Testis (tissue), 3 donors: ENCODE results near the gene GSDME. TPM values are rescaled to one million over a fixed set of nuclear protein-coding genes. Genes with fewer than 3 reads are reported as not detected.

Experiments
- DNase-seq: peaks from one replicate; pipeline ENCODE4 v3.0.0-alpha.2; 2019
- H3K27ac ChIP-seq, 2 donors: fragments of 200-600 bp; sonication (generic); one replicate each; pipeline ENCODE4 v1.5.1; 2019
- H3K27me3 ChIP-seq: fragments of 200-600 bp; sonication (generic); one replicate; pipeline ENCODE4 v1.5.1; 2019
- H3K36me3 ChIP-seq: fragments of 200-600 bp; sonication (generic); one replicate; pipeline ENCODE4 v1.5.1; 2017; ENCODE audit warnings: low read depth; ENCODE audit errors: missing control alignments
- H3K4me1 ChIP-seq: fragments of 200-600 bp; sonication (generic); one replicate; pipeline ENCODE4 v1.5.1; 2019
- H3K4me3 ChIP-seq, 2 donors: fragments of 200-600 bp; sonication (generic); one replicate each; pipeline ENCODE4 v1.5.1; 2017 to 2019
- H3K9me3 ChIP-seq: fragments of 200-600 bp; sonication (generic); one replicate; pipeline ENCODE4 v1.5.1; 2017
- POLR2A ChIP-seq: fragments of 450-650 bp; IDR thresholded peaks from one replicate; pipeline ENCODE4 v1.6.1; 2017; ENCODE audit warnings: antibody characterized with exemption, mild to moderate bottlenecking, moderate library complexity
- WGBS, 2 donors: methylation state at CpG; one replicate each; pipeline ENCODE4 v1.1.5; 2018; 5-methylcytosine and 5-hydroxymethylcytosine counted together
- intact Hi-C: fragments of 100-400 bp; cut with DNase I; formaldehyde crosslinking; loops from one replicate; pipeline ENCODE4 v1.15.1; 2023; ENCODE audit warnings: low total_unique reads
- polyA plus RNA-seq: library from polyadenylated mRNA; stranded (reverse); fragments of 350-450 nt; fragmentation: Illumina TruSeq; extraction: RNeasy Lipid Tissue Mini Kit (QIAGEN cat#74804); gene quantifications from one replicate; pipeline ENCODE4 v1.2.3, GENCODE V29; 2014; ENCODE audit warnings: low read depth, low replicate concordance; ENCODE audit not compliant: insufficient read depth
- total RNA-seq, 2 donors: library from RNA; depleted of rRNA; stranded (reverse); fragments of >200 nt; gene quantifications; one replicate each; pipeline ENCODE4 v1.2.3, GENCODE V29; 2016
- TF ChIP-seq, protein P1 (sequence below), 3 experiments: fragments of 450-650 bp in 2 of 3; fragments of 200-600 bp in 1 of 3; sonication (generic) in 1 of 3; IDR thresholded peaks; one replicate each; pipeline ENCODE4 v1.5.1; 2016 to 2019; ENCODE audit warnings: antibody characterized with exemption in 3 of 3, mild to moderate bottlenecking in 2 of 3, moderate library complexity in 1 of 3

Gene GSDME
- total and polyA plus RNA-seq, 3 donors from 2014 or later = 31.8 to 59.4 (median 55.0) TPM

DNA sequence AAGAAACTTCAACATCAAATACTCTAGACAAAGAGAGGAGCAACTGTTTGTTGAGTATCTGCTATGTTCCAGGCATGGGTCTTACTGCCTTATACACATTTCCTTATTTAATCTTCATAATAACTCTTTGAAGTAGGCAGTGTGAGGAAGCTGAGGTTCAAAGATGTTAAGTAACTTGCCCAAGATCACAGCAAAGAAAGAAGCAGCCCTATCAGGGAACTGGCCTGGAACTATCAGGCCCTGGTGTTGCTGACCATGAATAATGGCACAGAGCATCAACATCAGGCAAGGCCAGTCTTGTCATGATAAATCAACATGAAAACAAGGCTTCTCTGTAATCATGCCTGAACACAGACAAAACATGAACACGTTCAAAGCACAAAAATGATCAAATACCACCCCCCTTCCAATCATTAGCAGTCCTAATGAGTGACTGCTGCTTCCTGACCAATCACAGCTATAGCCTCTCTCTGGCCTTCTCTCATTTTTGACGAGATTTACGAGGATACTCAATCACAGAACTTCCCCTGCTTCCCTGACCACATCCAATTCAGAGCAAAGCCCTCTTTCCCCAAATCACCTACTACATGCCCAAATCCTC lies 2.3 kb downstream of the GSDME start:
- TF ChIP-seq POLR2A = no peak
- TF ChIP-seq, protein P1, sequence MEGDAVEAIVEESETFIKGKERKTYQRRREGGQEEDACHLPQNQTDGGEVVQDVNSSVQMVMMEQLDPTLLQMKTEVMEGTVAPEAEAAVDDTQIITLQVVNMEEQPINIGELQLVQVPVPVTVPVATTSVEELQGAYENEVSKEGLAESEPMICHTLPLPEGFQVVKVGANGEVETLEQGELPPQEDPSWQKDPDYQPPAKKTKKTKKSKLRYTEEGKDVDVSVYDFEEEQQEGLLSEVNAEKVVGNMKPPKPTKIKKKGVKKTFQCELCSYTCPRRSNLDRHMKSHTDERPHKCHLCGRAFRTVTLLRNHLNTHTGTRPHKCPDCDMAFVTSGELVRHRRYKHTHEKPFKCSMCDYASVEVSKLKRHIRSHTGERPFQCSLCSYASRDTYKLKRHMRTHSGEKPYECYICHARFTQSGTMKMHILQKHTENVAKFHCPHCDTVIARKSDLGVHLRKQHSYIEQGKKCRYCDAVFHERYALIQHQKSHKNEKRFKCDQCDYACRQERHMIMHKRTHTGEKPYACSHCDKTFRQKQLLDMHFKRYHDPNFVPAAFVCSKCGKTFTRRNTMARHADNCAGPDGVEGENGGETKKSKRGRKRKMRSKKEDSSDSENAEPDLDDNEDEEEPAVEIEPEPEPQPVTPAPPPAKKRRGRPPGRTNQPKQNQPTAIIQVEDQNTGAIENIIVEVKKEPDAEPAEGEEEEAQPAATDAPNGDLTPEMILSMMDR (IDR thresholded peaks at IDR 0.05) = no peak
- Histone ChIP-seq H3K9me3 (no peaks in the 10 kb centered on the region), H3K36me3 (no peaks in the 10 kb centered on the region), H3K4me3 (no peak overlapping the region), H3K4me1 (peaks cover 30% of the 10 kb centered on the region), H3K27ac (peak overlapping the region in 1 of 2 donors; percentile 44), H3K27me3 (no peaks in the 10 kb centered on the region)
- WGBS, 2 donors = 40 to 72% methylated on average over 3 of the region's 3 CpGs
- DNase-seq = no peak
- intact Hi-C loops = no loop called here

DNA sequence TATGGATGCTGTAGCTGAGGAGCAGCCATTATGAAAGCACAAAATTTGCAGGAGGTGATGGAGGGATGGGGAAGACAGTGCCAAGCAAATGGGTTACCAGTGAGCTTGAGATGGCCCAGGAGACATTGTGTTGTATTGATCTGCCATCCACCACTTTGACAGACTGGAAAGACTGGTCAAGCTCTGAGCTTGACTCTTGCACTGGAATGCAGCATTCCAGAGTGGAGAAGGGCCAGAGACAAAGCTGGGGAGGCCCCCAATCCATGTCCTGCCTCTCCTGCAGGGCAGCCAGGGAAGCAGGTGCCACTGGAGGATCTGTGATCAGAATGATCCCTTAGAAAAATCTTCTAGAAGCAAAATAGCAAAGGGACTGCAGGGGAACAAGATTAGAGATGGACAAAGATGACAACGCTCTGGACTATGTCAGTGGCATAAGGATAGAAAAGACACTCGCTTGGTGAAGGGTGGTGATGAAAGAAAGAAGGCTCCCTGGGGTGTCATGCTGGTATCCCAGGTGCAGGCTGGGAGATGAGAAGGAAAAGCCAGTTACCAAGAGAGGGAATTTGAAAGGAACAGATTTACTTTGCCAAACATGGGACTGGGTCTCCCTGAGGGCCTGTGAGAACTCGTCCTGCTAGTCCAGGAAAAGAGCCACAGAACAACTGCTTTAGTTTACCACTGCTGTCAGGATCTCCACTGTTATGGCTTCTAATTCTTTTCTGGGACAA lies 5.0 kb downstream of the GSDME start:
- Histone ChIP-seq H3K9me3 (no peaks in the 10 kb centered on the region), H3K27me3 (no peaks in the 10 kb centered on the region), H3K27ac (peak overlapping the region; percentile 42 to 56), H3K4me3 (no peak overlapping the region), H3K4me1 (peaks cover 24% of the 10 kb centered on the region), H3K36me3 (no peaks in the 10 kb centered on the region)
- DNase-seq = no peak
- 61 to 84% methylated on average over 3 of the region's 3 CpGs for WGBS, 2 donors
- no peak for TF ChIP-seq POLR2A
- TF ChIP-seq, protein P1 (IDR thresholded peaks at IDR 0.05) = no peak
- intact Hi-C loops = no loop called here

DNA sequence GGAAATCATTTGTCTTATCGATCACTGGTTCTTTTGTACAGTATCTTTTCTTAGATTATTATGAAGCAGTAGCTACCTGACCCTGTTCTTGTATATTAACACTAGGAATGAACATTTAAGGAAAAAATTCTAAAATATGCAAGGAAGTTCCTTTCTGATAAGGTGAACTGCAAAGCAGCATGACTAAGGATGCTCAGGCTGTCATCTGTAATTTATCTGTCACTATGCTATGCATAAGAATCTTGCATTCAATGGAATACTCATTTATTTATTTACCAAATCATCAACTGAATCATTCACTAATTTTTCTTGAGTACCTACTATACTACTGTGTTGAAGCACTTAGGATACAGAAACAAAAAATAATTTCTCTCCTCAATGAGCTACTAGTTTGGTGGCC lies 5.8 kb downstream of the GSDME start:
- Histone ChIP-seq H3K9me3 (no peaks in the 10 kb centered on the region), H3K36me3 (no peaks in the 10 kb centered on the region), H3K4me3 (no peak overlapping the region), H3K4me1 (peaks cover 24% of the 10 kb centered on the region), H3K27me3 (no peaks in the 10 kb centered on the region), H3K27ac (no peak overlapping the region)
- TF ChIP-seq, protein P1 (IDR thresholded peaks at IDR 0.05) = no peak
- no peak for TF ChIP-seq POLR2A
- WGBS, 2 donors = 72 to 77% methylated on average over 1 of the region's 1 CpG
- intact Hi-C loops = no loop called here
- DNase-seq = no peak

DNA sequence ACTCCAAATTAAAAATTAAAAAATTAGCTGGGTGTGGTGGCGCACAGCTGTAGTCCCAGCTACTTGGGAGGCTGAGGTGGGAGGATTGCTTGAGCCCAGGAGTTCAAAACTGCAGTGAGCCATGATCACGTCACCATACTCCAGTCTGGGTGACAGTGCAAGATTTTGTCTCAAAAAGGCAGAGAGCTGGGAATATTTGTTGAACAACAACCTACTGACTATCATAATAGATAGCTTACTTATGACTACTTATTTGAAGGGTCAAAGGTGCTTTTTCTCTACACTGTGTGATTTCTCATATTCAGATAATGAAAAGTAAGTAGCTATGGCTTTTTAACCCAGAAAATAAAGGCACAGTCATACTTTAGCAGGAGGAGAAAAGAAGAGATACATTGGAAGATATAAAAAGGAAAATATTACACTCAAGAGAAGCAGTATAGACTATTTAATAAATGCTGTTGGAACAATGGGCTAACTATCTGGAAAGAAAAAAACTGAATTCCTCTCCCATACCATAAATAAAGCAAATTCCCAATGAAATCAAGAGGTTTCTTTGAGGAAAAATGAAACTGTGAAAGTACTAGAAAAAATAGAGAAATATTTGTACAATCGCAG lies 6.7 kb downstream of the GSDME start:
- Histone ChIP-seq H3K27me3 (no peaks in the 10 kb centered on the region), H3K4me3 (no peak overlapping the region), H3K36me3 (no peaks in the 10 kb centered on the region), H3K27ac (no peak overlapping the region), H3K9me3 (no peaks in the 10 kb centered on the region), H3K4me1 (peaks cover 22% of the 10 kb centered on the region)
- TF ChIP-seq, protein P1 (IDR thresholded peaks at IDR 0.05) = no peak
- no peak for TF ChIP-seq POLR2A
- no peak for DNase-seq
- intact Hi-C loops = no loop called here
- 77 to 85% methylated on average over 3 of the region's 3 CpGs for WGBS, 2 donors
